Adrenal gland (tissue), 5 donors: ENCODE data around the gene HNRNPL.

Experiments used
- POLR2A ChIP-seq, 2 donors: fragments of 450-650 bp; IDR thresholded peaks; one replicate each; pipeline ENCODE4 v1.6.1; 2017; ENCODE audit warnings: antibody characterized with exemption in 2 of 2, mild to moderate bottlenecking in 2 of 2, moderate library complexity in 1 of 2
- TF ChIP-seq, protein P1 (sequence below), 6 experiments: fragments of 450-650 bp in 4 of 6; fragments of 200-600 bp in 2 of 6; sonication (generic) in 1 of 6; IDR thresholded peaks; 1 replicate in 5 of 6; 2 replicates in 1 of 6; pipeline versions ENCODE4 v1.5.1 to v1.8.0; 2016 to 2021; ENCODE audit warnings: antibody characterized with exemption in 6 of 6, mild to moderate bottlenecking in 2 of 6, moderate library complexity in 1 of 6
- donor health status: DM: no; HTN: no; CAD: no.

GRCh38 chr19:38837656-38838121 is 12.1 kb downstream of the HNRNPL start:
- TF ChIP-seq, protein P1, sequence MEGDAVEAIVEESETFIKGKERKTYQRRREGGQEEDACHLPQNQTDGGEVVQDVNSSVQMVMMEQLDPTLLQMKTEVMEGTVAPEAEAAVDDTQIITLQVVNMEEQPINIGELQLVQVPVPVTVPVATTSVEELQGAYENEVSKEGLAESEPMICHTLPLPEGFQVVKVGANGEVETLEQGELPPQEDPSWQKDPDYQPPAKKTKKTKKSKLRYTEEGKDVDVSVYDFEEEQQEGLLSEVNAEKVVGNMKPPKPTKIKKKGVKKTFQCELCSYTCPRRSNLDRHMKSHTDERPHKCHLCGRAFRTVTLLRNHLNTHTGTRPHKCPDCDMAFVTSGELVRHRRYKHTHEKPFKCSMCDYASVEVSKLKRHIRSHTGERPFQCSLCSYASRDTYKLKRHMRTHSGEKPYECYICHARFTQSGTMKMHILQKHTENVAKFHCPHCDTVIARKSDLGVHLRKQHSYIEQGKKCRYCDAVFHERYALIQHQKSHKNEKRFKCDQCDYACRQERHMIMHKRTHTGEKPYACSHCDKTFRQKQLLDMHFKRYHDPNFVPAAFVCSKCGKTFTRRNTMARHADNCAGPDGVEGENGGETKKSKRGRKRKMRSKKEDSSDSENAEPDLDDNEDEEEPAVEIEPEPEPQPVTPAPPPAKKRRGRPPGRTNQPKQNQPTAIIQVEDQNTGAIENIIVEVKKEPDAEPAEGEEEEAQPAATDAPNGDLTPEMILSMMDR (IDR thresholded peaks at IDR 0.05), result no peak
- TF ChIP-seq POLR2A (IDR thresholded peaks at IDR 0.05), result no peak
